ENCODE results near the gene UBE2B. TPM values are rescaled to one million over a fixed set of nuclear protein-coding genes. Genes with fewer than 3 reads are reported as not detected.

The UBE2B gene
- polyA plus RNA-seq, 1 of the 3 experiments (the other 2 are of a cell fraction): 24.3 TPM

DNA sequence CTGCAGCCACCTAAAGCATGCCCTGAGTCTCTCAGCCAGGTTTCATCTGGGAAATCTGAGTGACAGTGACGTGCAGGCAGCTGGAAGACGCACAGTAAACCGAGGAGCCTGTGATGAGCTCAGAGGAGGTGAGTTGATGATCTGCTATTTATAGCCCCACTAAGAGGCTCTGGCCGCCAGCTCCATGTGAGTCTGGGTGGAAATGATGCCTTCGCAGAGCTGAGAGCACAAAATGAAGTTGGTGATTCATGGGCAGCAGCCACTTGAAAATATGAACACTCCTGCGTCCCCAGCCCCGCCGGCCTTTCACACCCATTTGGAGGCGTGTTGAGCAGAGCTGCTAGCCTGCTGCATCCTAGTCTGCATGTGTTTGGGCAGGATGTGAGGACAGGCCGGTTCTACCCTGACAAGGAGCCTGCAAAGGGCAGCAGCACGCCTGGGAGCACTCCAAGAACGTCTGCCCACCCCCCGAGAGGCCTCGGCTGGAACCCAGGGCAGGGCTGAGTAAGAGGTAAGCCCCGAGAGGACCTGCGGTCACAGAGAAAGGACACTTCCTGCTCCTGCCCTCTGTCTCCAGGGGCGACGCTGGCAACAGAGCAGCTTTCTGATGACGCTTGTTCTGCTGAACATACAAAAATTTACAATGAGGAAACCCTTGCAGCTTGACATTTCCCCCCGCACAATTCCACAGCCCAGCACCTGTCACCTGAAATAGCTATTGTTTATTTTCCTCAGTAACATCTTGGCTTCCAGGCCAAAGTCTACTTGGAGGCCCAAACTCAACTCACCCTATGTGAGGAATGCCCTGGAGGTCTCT is 65.4 kb downstream of the UBE2B start (continued):
- TF ChIP-seq, protein P1, sequence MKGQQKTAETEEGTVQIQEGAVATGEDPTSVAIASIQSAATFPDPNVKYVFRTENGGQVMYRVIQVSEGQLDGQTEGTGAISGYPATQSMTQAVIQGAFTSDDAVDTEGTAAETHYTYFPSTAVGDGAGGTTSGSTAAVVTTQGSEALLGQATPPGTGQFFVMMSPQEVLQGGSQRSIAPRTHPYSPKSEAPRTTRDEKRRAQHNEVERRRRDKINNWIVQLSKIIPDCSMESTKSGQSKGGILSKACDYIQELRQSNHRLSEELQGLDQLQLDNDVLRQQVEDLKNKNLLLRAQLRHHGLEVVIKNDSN (IDR thresholded peaks at IDR 0.05; ENCODE audit: borderline replicate concordance, low read depth): no peak
- TF ChIP-seq, protein P2, sequence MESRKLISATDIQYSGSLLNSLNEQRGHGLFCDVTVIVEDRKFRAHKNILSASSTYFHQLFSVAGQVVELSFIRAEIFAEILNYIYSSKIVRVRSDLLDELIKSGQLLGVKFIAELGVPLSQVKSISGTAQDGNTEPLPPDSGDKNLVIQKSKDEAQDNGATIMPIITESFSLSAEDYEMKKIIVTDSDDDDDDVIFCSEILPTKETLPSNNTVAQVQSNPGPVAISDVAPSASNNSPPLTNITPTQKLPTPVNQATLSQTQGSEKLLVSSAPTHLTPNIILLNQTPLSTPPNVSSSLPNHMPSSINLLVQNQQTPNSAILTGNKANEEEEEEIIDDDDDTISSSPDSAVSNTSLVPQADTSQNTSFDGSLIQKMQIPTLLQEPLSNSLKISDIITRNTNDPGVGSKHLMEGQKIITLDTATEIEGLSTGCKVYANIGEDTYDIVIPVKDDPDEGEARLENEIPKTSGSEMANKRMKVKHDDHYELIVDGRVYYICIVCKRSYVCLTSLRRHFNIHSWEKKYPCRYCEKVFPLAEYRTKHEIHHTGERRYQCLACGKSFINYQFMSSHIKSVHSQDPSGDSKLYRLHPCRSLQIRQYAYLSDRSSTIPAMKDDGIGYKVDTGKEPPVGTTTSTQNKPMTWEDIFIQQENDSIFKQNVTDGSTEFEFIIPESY (IDR thresholded peaks at IDR 0.05; ENCODE audit: borderline replicate concordance, low read depth): 0 out of 2 replicates have a peak, but pooled peaks have one; percentile 45
- TF ChIP-seq, protein P3, sequence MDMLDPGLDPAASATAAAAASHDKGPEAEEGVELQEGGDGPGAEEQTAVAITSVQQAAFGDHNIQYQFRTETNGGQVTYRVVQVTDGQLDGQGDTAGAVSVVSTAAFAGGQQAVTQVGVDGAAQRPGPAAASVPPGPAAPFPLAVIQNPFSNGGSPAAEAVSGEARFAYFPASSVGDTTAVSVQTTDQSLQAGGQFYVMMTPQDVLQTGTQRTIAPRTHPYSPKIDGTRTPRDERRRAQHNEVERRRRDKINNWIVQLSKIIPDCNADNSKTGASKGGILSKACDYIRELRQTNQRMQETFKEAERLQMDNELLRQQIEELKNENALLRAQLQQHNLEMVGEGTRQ (IDR thresholded peaks at IDR 0.05; ENCODE audit: borderline replicate concordance, low read depth, low read length): no peak
- TF ChIP-seq, protein P4, sequence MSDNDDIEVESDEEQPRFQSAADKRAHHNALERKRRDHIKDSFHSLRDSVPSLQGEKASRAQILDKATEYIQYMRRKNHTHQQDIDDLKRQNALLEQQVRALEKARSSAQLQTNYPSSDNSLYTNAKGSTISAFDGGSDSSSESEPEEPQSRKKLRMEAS (IDR thresholded peaks at IDR 0.05; ENCODE audit: low read depth): peak; percentile 86
- peak; percentile 95 for TF ChIP-seq MEF2A (IDR thresholded peaks at IDR 0.05; ENCODE audit: borderline replicate concordance, low read depth)
- 0 out of 2 replicates have a peak, but pooled peaks have one; percentile 39 for TF ChIP-seq ELF1 (IDR thresholded peaks at IDR 0.05)
- TF ChIP-seq RXRA (IDR thresholded peaks at IDR 0.05; ENCODE audit: borderline replicate concordance, low read depth): peak; percentile 63; the same call in 1 of the 2 replicates

DNA sequence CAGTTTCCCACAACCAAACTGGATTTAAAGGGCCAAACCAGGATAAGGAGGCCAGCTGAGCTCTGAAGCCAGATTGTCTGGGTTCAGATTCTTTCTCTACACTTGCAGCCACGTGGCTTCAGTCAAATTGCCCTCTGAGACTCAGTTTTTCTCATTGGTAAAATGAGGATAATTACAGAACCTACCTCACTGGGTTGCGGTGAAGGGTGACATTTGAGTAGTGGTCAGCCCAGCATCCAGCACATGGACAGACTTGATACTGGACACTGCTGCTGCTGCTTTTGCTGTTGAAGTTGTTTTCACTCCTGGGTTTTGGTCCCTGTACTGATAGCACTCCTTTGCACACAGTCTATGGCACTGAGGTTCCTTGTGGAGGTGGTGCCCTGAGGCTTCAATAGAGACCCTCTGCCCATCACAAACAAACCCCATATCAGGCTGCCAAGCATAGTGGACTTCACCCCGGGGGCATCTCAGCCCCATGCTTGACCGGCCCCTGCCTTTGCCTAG is 66.0 kb downstream of the UBE2B start:
- H3K27me3 ChIP-seq (ENCODE audit: insufficient read depth): no peaks in the 10 kb centered on the region
- DNase-seq: no peak
- H3K79me2 ChIP-seq (ENCODE audit: insufficient read depth): no peaks in the 10 kb centered on the region
- WGBS (ENCODE audit: low lambda C conversion rate): 82% methylated on average over 3 of the region's 4 CpGs
- no peak overlapping the region for H3K4me3 ChIP-seq (ENCODE audit: low read depth in 2 of 2, low read length in 1 of 2)
- peak overlapping the region; percentile 16 to 96; a peak in 3 of 4 replicates for H3K27ac ChIP-seq (ENCODE audit: low read depth in 2 of 2, low read length in 1 of 2)
- H3F3A ChIP-seq (replicated peaks; ENCODE audit: insufficient read depth): peaks cover 45% of the 10 kb centered on the region
- peaks cover 25 to 36% of the 10 kb centered on the region in 2 experiments; a peak in 3 of 4 replicates for H3K4me1 ChIP-seq (ENCODE audit: control insufficient read depth in 1 of 2, insufficient read depth in 2 of 2, low read depth in 1 of 2, low read length in 1 of 2)
- H3K36me3 ChIP-seq (replicated peaks in 1 of 2; ENCODE audit: control insufficient read depth in 1 of 2, insufficient read depth in 2 of 2, low read length in 1 of 2): no peaks in the 10 kb centered on the region
- ChIA-PET CTCF (interaction anchor here (1.3 to 1.7 kb wide), 2 partner anchors 11 to 26 kb away, joined by 4 to 8 read pairs; partner anchors contain the start of gene CDKN2AIPNL), POLR2A (no interaction called here)
- no peak for TF ChIP-seq RXRA (IDR thresholded peaks at IDR 0.05; ENCODE audit: borderline replicate concordance, low read depth)
- TF ChIP-seq, protein P5, sequence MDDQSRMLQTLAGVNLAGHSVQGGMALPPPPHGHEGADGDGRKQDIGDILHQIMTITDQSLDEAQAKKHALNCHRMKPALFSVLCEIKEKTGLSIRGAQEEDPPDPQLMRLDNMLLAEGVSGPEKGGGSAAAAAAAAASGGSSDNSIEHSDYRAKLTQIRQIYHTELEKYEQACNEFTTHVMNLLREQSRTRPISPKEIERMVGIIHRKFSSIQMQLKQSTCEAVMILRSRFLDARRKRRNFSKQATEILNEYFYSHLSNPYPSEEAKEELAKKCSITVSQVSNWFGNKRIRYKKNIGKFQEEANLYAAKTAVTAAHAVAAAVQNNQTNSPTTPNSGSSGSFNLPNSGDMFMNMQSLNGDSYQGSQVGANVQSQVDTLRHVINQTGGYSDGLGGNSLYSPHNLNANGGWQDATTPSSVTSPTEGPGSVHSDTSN (IDR thresholded peaks at IDR 0.05): no peak
- no peak for TF ChIP-seq GABPA (IDR thresholded peaks at IDR 0.05; ENCODE audit: low read depth)
- TF ChIP-seq, protein P1 (IDR thresholded peaks at IDR 0.05; ENCODE audit: borderline replicate concordance, low read depth): no peak
- peak overlapping the region; percentile 80 for H3K9ac ChIP-seq
- H3K9me3 ChIP-seq: no peaks in the 10 kb centered on the region
- H3K4me2 ChIP-seq: peak overlapping the region; percentile 74
- no peaks in the 10 kb centered on the region for H4K20me1 ChIP-seq (ENCODE audit: insufficient read depth)
- H2AFZ ChIP-seq (ENCODE audit: low read depth): peak overlapping the region; percentile 81; the same call in 1 of the 2 replicates
- no peaks in the 10 kb centered on the region for H3K9me2 ChIP-seq
